Fibroblast of pulmonary artery (primary cell): ENCODE results near the gene KCTD19.

ENCODE experiments used
- DNase-seq: peaks from one replicate; pipeline ENCODE4 v3.0.0-alpha.2; 2010; ENCODE audit warnings: low read depth
- H3K4me3 ChIP-seq: replicated peaks from 2 replicates; pipeline ENCODE4 v1.5.1; 2011; ENCODE audit warnings: low read depth, mild to moderate bottlenecking, control low read depth, low read length, moderate library complexity
- TF ChIP-seq, protein P1 (sequence below): IDR thresholded peaks from 2 replicates; pipeline ENCODE4 v1.5.1; 2011; ENCODE audit warnings: mild to moderate bottlenecking, control low read depth, low read length, inconsistent platforms; ENCODE audit errors: missing control alignments

Gene KCTD19

GRCh38 chr16:67240506-67240905 lies 86.0 kb downstream of the KCTD19 start:
- DNase-seq = no peak
- TF ChIP-seq, protein P1, sequence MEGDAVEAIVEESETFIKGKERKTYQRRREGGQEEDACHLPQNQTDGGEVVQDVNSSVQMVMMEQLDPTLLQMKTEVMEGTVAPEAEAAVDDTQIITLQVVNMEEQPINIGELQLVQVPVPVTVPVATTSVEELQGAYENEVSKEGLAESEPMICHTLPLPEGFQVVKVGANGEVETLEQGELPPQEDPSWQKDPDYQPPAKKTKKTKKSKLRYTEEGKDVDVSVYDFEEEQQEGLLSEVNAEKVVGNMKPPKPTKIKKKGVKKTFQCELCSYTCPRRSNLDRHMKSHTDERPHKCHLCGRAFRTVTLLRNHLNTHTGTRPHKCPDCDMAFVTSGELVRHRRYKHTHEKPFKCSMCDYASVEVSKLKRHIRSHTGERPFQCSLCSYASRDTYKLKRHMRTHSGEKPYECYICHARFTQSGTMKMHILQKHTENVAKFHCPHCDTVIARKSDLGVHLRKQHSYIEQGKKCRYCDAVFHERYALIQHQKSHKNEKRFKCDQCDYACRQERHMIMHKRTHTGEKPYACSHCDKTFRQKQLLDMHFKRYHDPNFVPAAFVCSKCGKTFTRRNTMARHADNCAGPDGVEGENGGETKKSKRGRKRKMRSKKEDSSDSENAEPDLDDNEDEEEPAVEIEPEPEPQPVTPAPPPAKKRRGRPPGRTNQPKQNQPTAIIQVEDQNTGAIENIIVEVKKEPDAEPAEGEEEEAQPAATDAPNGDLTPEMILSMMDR = no peak

More at GRCh38 chr16:67240506-67240905, 86.0 kb downstream of the KCTD19 start:
- no peak overlapping the region for H3K4me3 ChIP-seq
